Chondrocyte (in vitro differentiated cells): ENCODE measurements around the gene SMIM33. TPM values are rescaled to one million over a fixed set of nuclear protein-coding genes. Genes with fewer than 3 reads are reported as not detected.
A peak's percentile ranks its signal among the peaks of the same experiment; 100 is the strongest.

Experiments used
- DNase-seq: peaks from one replicate; pipeline ENCODE4 v3.0.0; 2021; ENCODE audit warnings: mixed read lengths, low spot score
- H3K27ac Mint-ChIP-seq: one replicate; pipeline ENCODE4 v1.8.0; 2021; ENCODE audit warnings: mild to moderate bottlenecking, moderate library complexity, mixed read lengths; ENCODE audit not compliant: unreplicated experiment
- H3K27me3 Mint-ChIP-seq: 2 replicates; pipeline ENCODE4 v1.8.0; 2021; ENCODE audit warnings: low read depth, mixed read lengths
- H3K36me3 Mint-ChIP-seq: 2 replicates; pipeline ENCODE4 v1.8.0; 2021; ENCODE audit warnings: low read depth, mixed read lengths
- H3K4me1 Mint-ChIP-seq: 2 replicates; pipeline ENCODE4 v1.8.0; 2021; ENCODE audit warnings: low read depth, mild to moderate bottlenecking, mixed read lengths
- H3K4me3 Mint-ChIP-seq: one replicate; pipeline ENCODE4 v1.8.0; 2021; ENCODE audit warnings: mild to moderate bottlenecking, moderate library complexity, mixed read lengths; ENCODE audit not compliant: unreplicated experiment
- H3K9me3 Mint-ChIP-seq: 2 replicates; pipeline ENCODE4 v1.8.0; 2021; ENCODE audit warnings: low read depth, mixed read lengths
- total RNA-seq: library from RNA; stranded (reverse); gene quantifications from 3 replicates; pipeline ENCODE4 v1.2.1, GENCODE V29; 2021
- TF ChIP-seq, protein P1 (sequence below): fragments of 200-600 bp; sonication (generic); IDR thresholded peaks from 2 replicates; pipeline ENCODE4 v1.5.0; 2021; ENCODE audit warnings: antibody characterized with exemption, mild to moderate bottlenecking, moderate library complexity

Gene SMIM33
- total RNA-seq, 1 donor from 2014 or later: not detected

- Mint-ChIP-seq H3K27ac (peak overlapping the region; percentile 27), H3K9me3 (no peaks in the 10 kb centered on the region), H3K4me1 (peaks cover 48% of the 10 kb centered on the region), H3K27me3 (no peaks in the 10 kb centered on the region), H3K36me3 (no peaks in the 10 kb centered on the region), H3K4me3 (no peak overlapping the region)
- TF ChIP-seq, protein P1, sequence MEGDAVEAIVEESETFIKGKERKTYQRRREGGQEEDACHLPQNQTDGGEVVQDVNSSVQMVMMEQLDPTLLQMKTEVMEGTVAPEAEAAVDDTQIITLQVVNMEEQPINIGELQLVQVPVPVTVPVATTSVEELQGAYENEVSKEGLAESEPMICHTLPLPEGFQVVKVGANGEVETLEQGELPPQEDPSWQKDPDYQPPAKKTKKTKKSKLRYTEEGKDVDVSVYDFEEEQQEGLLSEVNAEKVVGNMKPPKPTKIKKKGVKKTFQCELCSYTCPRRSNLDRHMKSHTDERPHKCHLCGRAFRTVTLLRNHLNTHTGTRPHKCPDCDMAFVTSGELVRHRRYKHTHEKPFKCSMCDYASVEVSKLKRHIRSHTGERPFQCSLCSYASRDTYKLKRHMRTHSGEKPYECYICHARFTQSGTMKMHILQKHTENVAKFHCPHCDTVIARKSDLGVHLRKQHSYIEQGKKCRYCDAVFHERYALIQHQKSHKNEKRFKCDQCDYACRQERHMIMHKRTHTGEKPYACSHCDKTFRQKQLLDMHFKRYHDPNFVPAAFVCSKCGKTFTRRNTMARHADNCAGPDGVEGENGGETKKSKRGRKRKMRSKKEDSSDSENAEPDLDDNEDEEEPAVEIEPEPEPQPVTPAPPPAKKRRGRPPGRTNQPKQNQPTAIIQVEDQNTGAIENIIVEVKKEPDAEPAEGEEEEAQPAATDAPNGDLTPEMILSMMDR: no peak
- DNase-seq: no peak
Observed at GRCh38 chr5:139461698-139462097, 9.1 kb upstream of the SMIM33 start.

DNA sequence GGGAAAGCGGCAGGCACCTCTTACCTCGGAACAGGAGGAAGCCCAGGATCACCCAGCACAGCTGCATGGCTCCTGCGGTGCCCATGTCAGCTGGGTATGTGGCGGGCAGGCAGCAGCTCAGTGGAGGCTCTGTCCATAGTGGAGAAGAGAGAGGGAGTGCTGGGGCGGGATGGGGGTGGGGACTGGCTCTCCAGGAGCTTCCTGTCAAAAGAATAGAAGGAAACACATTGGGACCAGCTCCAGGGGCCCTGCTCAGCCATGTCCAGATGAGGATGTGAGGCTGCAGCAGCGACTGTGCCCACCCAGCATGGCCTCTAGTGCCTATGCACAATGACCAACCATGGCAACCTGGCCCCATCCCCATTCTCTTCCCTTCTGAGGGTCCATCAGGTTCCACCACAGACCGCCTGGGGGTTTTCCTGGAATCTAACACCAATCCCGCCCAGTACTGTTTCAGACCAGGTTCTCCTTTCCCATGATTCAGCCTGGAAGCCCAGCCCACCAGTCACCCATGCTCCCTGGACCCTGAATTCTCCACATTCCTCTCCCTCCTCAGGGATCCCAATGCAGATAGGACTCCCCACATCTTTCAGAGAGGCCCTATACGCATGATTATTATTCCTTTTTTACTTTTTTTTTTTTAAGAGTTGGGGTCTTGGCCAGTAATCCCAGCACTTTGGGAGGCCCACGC, 8.1 kb upstream of the SMIM33 start, which contains the start of gene ECSCR:
Gene ECSCR (minus strand): TSS at position 158 of the 691 bp plus-strand sequence. CDS start 73 bp downstream, at position 85.
- Mint-ChIP-seq H3K9me3 (no peaks in the 10 kb centered on the region), H3K4me3 (no peak within 1 kb of the TSS), H3K36me3 (no peaks in the 10 kb centered on the region), H3K27ac (peak within 1 kb of the TSS; percentile 36), H3K4me1 (peaks cover 48% of the 10 kb centered on the region), H3K27me3 (no peaks in the 10 kb centered on the region)
- DNase-seq: no peak
- TF ChIP-seq, protein P1: no peak

- Mint-ChIP-seq H3K9me3 (no peaks in the 10 kb centered on the region), H3K27me3 (no peaks in the 10 kb centered on the region), H3K4me1 (peaks cover 8% of the 10 kb centered on the region), H3K27ac (no peak overlapping the region), H3K4me3 (no peak overlapping the region), H3K36me3 (no peaks in the 10 kb centered on the region)
- TF ChIP-seq, protein P1: no peak
- DNase-seq: no peak
Observed at GRCh38 chr5:139468421-139468931, 2.3 kb upstream of the SMIM33 start.

DNA sequence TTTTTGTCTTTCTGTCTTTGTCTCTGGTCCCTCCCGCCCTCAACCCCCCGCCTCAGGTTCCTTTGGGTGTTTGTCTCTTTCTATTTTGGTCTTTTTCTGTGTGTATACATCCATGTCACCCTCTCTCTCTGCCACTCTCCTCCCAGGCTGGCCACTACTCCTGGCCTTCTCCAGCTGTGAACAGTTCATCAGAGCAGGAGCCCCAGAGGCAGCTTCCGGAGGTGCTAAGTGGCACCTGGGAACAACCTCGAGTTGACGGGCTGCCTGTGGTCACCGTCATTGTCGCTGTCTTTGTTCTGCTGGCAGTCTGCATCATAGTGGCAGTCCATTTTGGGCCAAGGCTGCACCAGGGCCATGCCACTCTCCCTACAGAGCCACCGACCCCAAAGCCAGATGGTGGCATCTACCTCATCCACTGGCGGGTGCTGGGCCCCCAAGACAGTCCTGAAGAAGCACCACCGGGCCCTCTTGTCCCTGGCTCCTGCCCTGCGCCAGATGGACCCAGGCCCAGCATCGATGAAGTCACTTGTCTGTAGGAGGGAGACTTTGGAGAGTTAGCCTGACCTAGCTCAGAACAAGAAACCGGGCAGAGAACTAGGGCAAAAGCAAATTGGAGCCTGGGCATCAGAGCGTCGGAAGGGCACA, 1.7 kb downstream of the SMIM33 start:
- no peak overlapping the region for H3K4me3 Mint-ChIP-seq
- H3K27me3 Mint-ChIP-seq: no peaks in the 10 kb centered on the region
- peaks cover 16% of the 10 kb centered on the region for H3K4me1 Mint-ChIP-seq
- TF ChIP-seq, protein P1: no peak
- H3K9me3 Mint-ChIP-seq: no peaks in the 10 kb centered on the region
- no peak overlapping the region for H3K27ac Mint-ChIP-seq
- H3K36me3 Mint-ChIP-seq: peaks cover 8% of the 10 kb centered on the region
- DNase-seq: no peak

DNA sequence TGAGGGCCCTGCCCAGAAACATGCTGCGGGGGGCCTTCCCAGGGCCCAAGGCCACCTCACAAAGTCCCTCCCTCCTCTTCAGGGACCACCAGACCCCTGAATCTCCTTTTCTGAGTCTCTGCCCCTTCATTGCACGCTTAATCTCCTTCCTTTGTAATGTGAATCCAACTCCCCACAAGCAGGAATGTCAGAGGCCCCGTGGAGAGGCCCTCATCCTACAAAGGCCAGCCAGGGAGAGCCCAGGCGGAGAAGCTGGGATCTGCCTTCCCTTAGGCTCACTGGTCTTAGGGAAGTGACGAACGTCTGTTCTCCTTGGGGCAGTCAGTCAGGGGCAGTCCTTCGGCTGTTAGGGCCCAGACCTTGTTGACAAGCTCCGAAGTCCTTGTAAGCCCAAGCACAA, 2.3 kb downstream of the SMIM33 start:
- TF ChIP-seq, protein P1: no peak
- Mint-ChIP-seq H3K4me3 (no peak overlapping the region), H3K27ac (peak overlapping the region; percentile 42), H3K27me3 (no peaks in the 10 kb centered on the region), H3K36me3 (peaks cover 10% of the 10 kb centered on the region), H3K4me1 (peaks cover 16% of the 10 kb centered on the region), H3K9me3 (no peaks in the 10 kb centered on the region)
- no peak for DNase-seq
